ENCODE measurements around the gene TSHZ1.

DNA sequence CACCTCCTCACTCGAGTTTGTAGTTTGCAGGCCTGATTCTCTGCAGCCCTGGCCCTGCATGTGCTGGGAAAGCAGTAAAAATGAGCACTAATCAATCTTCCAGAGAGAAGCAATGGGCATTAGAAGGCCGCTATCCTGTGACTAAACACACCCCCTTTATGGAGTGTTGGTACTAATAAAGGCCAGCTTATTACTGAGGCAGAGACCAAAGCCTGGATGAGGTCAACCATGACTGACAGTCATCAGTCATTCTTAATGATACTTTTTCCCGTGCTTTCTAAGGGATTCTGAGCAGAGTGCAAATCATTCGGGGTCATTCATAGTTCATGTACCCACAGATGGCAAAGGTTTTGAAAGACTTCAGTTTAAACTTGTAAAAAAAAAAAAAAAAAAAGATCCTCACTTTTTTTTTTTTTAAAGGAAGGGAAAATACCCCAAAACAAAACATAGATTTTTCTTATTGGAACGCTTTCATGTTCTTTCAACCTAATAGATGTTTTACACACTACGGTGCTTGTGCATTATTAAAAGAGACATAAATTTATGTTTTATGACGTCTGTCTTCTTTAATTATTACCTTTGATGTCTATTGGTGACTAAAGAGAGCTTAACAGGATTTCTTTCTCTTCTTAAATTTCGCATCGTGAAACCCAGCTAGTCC, 13.2 kb downstream of the TSHZ1 start:
- 0 out of 2 replicates have a peak, but pooled peaks have one; percentile 5 for TF ChIP-seq ARNT (IDR thresholded peaks at IDR 0.05)
- no peak for TF ChIP-seq SP1 (IDR thresholded peaks at IDR 0.05)
- no peak for TF ChIP-seq SUZ12 (IDR thresholded peaks at IDR 0.05)
- TF ChIP-seq, protein P1, sequence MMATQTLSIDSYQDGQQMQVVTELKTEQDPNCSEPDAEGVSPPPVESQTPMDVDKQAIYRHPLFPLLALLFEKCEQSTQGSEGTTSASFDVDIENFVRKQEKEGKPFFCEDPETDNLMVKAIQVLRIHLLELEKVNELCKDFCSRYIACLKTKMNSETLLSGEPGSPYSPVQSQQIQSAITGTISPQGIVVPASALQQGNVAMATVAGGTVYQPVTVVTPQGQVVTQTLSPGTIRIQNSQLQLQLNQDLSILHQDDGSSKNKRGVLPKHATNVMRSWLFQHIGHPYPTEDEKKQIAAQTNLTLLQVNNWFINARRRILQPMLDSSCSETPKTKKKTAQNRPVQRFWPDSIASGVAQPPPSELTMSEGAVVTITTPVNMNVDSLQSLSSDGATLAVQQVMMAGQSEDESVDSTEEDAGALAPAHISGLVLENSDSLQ (IDR thresholded peaks at IDR 0.05), result peak; percentile 95

Measured in HEK293T (cell line).